HepG2 (cell line): ENCODE data around the gene PIRT.

Experiments used
- EZH2 ChIP-seq: conservative IDR thresholded peaks from 2 replicates; pipeline ENCODE4 v1.6.1; 2012; ENCODE audit warnings: mild to moderate bottlenecking, low read depth, low read length, moderate library complexity
- PCBP1 ChIP-seq: fragments of 200-400 bp; formaldehyde crosslinking; IDR thresholded peaks from 2 replicates; pipeline ENCODE4 v1.6.1; 2017; ENCODE audit warnings: mild to moderate bottlenecking, low read depth, low read length, borderline replicate concordance
- POLR2A ChIP-seq, 2 experiments: IDR thresholded peaks; 2 replicates each; pipeline ENCODE4 v1.6.1; 2011; ENCODE audit warnings: low read depth in 2 of 2, low read length in 2 of 2, mild to moderate bottlenecking in 1 of 2, moderate library complexity in 1 of 2; ENCODE audit not compliant: insufficient read depth in 1 of 2
- REST ChIP-seq, 2 experiments: IDR thresholded peaks; 2 replicates each; pipeline ENCODE4 v1.6.1; 2011 to 2012; ENCODE audit warnings: low read length in 2 of 2, borderline replicate concordance in 1 of 2, low read depth in 1 of 2, mild to moderate bottlenecking in 1 of 2, moderate library complexity in 1 of 2
- SMAD1 ChIP-seq: sonication (generic); formaldehyde crosslinking; IDR thresholded peaks from 2 replicates; pipeline ENCODE4 v1.4.0; 2020; ENCODE audit warnings: missing genetic modification reagents, low read depth, mild to moderate bottlenecking, borderline replicate concordance
- TBX2 ChIP-seq: sonication (generic); formaldehyde crosslinking; IDR thresholded peaks from 2 replicates; pipeline ENCODE4 v1.5.0; 2020; ENCODE audit warnings: missing genetic modification reagents, mild to moderate bottlenecking, borderline replicate concordance
- ZNF20 ChIP-seq: sonication (generic); formaldehyde crosslinking; IDR thresholded peaks from 2 replicates; pipeline ENCODE4 v1.4.0; 2020; ENCODE audit warnings: mild to moderate bottlenecking, moderate library complexity, missing genetic modification reagents
- ZNF207 ChIP-seq: fragments of 450-650 bp; IDR thresholded peaks from 2 replicates; pipeline ENCODE4 v1.6.1; 2016; ENCODE audit warnings: antibody characterized with exemption, borderline replicate concordance
- ZNF562 ChIP-seq: sonication (generic); formaldehyde crosslinking; IDR thresholded peaks from 2 replicates; pipeline ENCODE4 v1.8.0; 2022; ENCODE audit warnings: missing genetic modification reagents, borderline replicate concordance
- TF ChIP-seq, protein P1 (sequence below): sonication (generic); formaldehyde crosslinking; IDR thresholded peaks from 2 replicates; pipeline ENCODE4 v1.4.0; 2020; ENCODE audit warnings: missing genetic modification reagents, low read depth, mild to moderate bottlenecking, borderline replicate concordance
- TF ChIP-seq, protein P2 (sequence below): sonication (generic); formaldehyde crosslinking; IDR thresholded peaks from 2 replicates; pipeline ENCODE4 v1.4.0; 2020; ENCODE audit warnings: mild to moderate bottlenecking, missing genetic modification reagents
- TF ChIP-seq, protein P3 (sequence below): sonication (generic); formaldehyde crosslinking; IDR thresholded peaks from 2 replicates; pipeline ENCODE4 v1.5.0; 2020; ENCODE audit warnings: mild to moderate bottlenecking, missing genetic modification reagents, moderate library complexity

- TF ChIP-seq, protein P1, sequence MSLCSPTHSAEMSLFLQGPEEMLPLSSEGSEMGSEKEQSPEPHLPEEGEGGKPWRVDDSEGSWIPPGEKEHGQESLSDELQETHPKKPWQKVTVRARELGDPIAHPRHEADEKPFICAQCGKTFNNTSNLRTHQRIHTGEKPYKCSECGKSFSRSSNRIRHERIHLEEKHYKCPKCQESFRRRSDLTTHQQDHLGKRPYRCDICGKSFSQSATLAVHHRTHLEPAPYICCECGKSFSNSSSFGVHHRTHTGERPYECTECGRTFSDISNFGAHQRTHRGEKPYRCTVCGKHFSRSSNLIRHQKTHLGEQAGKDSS: no peak
- TF ChIP-seq ZNF562 (CRISPR knock-in tag) (no peak), TBX2 (CRISPR knock-in tag) (no peak), ZNF207 (no peak), SMAD1 (CRISPR knock-in tag) (no peak), PCBP1 (no peak), EZH2 (no peak), ZNF20 (CRISPR knock-in tag) (no peak), POLR2A (IDR thresholded peaks at IDR 0.05; ENCODE audit: insufficient read depth in 1 of 2, low read depth in 2 of 2, low read length in 2 of 2) (no peak), REST (IDR thresholded peaks at IDR 0.05; ENCODE audit: borderline replicate concordance in 1 of 2, low read depth in 1 of 2, low read length in 2 of 2) (no peak)
- TF ChIP-seq, protein P2, sequence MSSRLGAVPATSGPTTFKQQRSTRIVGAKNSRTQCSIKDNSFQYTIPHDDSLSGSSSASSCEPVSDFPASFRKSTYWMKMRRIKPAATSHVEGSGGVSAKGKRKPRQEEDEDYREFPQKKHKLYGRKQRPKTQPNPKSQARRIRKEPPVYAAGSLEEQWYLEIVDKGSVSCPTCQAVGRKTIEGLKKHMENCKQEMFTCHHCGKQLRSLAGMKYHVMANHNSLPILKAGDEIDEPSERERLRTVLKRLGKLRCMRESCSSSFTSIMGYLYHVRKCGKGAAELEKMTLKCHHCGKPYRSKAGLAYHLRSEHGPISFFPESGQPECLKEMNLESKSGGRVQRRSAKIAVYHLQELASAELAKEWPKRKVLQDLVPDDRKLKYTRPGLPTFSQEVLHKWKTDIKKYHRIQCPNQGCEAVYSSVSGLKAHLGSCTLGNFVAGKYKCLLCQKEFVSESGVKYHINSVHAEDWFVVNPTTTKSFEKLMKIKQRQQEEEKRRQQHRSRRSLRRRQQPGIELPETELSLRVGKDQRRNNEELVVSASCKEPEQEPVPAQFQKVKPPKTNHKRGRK (CRISPR knock-in tag): no peak
- TF ChIP-seq, protein P3, sequence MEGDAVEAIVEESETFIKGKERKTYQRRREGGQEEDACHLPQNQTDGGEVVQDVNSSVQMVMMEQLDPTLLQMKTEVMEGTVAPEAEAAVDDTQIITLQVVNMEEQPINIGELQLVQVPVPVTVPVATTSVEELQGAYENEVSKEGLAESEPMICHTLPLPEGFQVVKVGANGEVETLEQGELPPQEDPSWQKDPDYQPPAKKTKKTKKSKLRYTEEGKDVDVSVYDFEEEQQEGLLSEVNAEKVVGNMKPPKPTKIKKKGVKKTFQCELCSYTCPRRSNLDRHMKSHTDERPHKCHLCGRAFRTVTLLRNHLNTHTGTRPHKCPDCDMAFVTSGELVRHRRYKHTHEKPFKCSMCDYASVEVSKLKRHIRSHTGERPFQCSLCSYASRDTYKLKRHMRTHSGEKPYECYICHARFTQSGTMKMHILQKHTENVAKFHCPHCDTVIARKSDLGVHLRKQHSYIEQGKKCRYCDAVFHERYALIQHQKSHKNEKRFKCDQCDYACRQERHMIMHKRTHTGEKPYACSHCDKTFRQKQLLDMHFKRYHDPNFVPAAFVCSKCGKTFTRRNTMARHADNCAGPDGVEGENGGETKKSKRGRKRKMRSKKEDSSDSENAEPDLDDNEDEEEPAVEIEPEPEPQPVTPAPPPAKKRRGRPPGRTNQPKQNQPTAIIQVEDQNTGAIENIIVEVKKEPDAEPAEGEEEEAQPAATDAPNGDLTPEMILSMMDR (CRISPR knock-in tag): no peak
Observed at GRCh38 chr17:10793256-10793655, 44.6 kb downstream of the PIRT start.
